ENCODE results near the gene NPIPA5.
"Not testable (repeated sequence)": the region's sequence is repeated elsewhere in the genome, so short reads cannot be mapped to it uniquely, and the experiment has no call there.

The NPIPA5 gene

GRCh38 chr16:15342337-15342736 is 35.8 kb downstream of the NPIPA5 start:
- H3K27ac ChIP-seq (ENCODE audit: low read depth, low read length); H3K9ac ChIP-seq (ENCODE audit: low read length in 5 of 5); H3K4me1 ChIP-seq (ENCODE audit: control insufficient read depth in 5 of 5, insufficient read depth in 5 of 5, low read length in 5 of 5); H3K4me3 ChIP-seq (ENCODE audit: low read depth in 1 of 5, low read length in 5 of 5); H3K36me3 ChIP-seq (ENCODE audit: control insufficient read depth in 5 of 5, insufficient read depth in 5 of 5, low read length in 5 of 5); H3K9me3 ChIP-seq (ENCODE audit: control insufficient read depth in 5 of 5, low read length in 5 of 5); H3K27me3 ChIP-seq (ENCODE audit: control insufficient read depth in 5 of 5, insufficient read depth in 4 of 5, low read length in 5 of 5): not testable (repeated sequence)

GRCh38 chr16:15338986-15339385 is 39.1 kb downstream of the NPIPA5 start:
- H3K9ac ChIP-seq (ENCODE audit: low read length in 5 of 5); H3K36me3 ChIP-seq (ENCODE audit: control insufficient read depth in 5 of 5, insufficient read depth in 5 of 5, low read length in 5 of 5); H3K27me3 ChIP-seq (ENCODE audit: control insufficient read depth in 5 of 5, insufficient read depth in 4 of 5, low read length in 5 of 5); H3K9me3 ChIP-seq (ENCODE audit: control insufficient read depth in 5 of 5, low read length in 5 of 5); H3K4me1 ChIP-seq (ENCODE audit: control insufficient read depth in 5 of 5, insufficient read depth in 5 of 5, low read length in 5 of 5); H3K27ac ChIP-seq (ENCODE audit: low read depth, low read length); H3K4me3 ChIP-seq (ENCODE audit: low read depth in 1 of 5, low read length in 5 of 5): not testable (repeated sequence)

GRCh38 chr16:15337974-15338605 is 40.0 kb downstream of the NPIPA5 start:
- not testable (repeated sequence) for H3K9ac ChIP-seq (ENCODE audit: low read length in 5 of 5); H3K4me3 ChIP-seq (ENCODE audit: low read depth in 1 of 5, low read length in 5 of 5); H3K9me3 ChIP-seq (ENCODE audit: control insufficient read depth in 5 of 5, low read length in 5 of 5); H3K27ac ChIP-seq (ENCODE audit: low read depth, low read length); H3K27me3 ChIP-seq (ENCODE audit: control insufficient read depth in 5 of 5, insufficient read depth in 4 of 5, low read length in 5 of 5); H3K4me1 ChIP-seq (ENCODE audit: control insufficient read depth in 5 of 5, insufficient read depth in 5 of 5, low read length in 5 of 5); H3K36me3 ChIP-seq (ENCODE audit: control insufficient read depth in 5 of 5, insufficient read depth in 5 of 5, low read length in 5 of 5)

GRCh38 chr16:15335609-15336008 is 42.5 kb downstream of the NPIPA5 start:
- not testable (repeated sequence) for H3K36me3 ChIP-seq (ENCODE audit: control insufficient read depth in 5 of 5, insufficient read depth in 5 of 5, low read length in 5 of 5); H3K27ac ChIP-seq (ENCODE audit: low read depth, low read length); H3K4me1 ChIP-seq (ENCODE audit: control insufficient read depth in 5 of 5, insufficient read depth in 5 of 5, low read length in 5 of 5); H3K4me3 ChIP-seq (ENCODE audit: low read depth in 1 of 5, low read length in 5 of 5); H3K9me3 ChIP-seq (ENCODE audit: control insufficient read depth in 5 of 5, low read length in 5 of 5); H3K27me3 ChIP-seq (ENCODE audit: control insufficient read depth in 5 of 5, insufficient read depth in 4 of 5, low read length in 5 of 5); H3K9ac ChIP-seq (ENCODE audit: low read length in 5 of 5)

GRCh38 chr16:15333969-15334368 is 44.1 kb downstream of the NPIPA5 start:
- H3K4me3 ChIP-seq (ENCODE audit: low read depth in 1 of 5, low read length in 5 of 5); H3K27me3 ChIP-seq (ENCODE audit: control insufficient read depth in 5 of 5, insufficient read depth in 4 of 5, low read length in 5 of 5); H3K27ac ChIP-seq (ENCODE audit: low read depth, low read length); H3K36me3 ChIP-seq (ENCODE audit: control insufficient read depth in 5 of 5, insufficient read depth in 5 of 5, low read length in 5 of 5); H3K4me1 ChIP-seq (ENCODE audit: control insufficient read depth in 5 of 5, insufficient read depth in 5 of 5, low read length in 5 of 5); H3K9ac ChIP-seq (ENCODE audit: low read length in 5 of 5); H3K9me3 ChIP-seq (ENCODE audit: control insufficient read depth in 5 of 5, low read length in 5 of 5): not testable (repeated sequence)

GRCh38 chr16:15330978-15331377 is 47.1 kb downstream of the NPIPA5 start:
- not testable (repeated sequence) for H3K4me1 ChIP-seq (ENCODE audit: control insufficient read depth in 5 of 5, insufficient read depth in 5 of 5, low read length in 5 of 5); H3K27ac ChIP-seq (ENCODE audit: low read depth, low read length); H3K9ac ChIP-seq (ENCODE audit: low read length in 5 of 5); H3K27me3 ChIP-seq (ENCODE audit: control insufficient read depth in 5 of 5, insufficient read depth in 4 of 5, low read length in 5 of 5); H3K36me3 ChIP-seq (ENCODE audit: control insufficient read depth in 5 of 5, insufficient read depth in 5 of 5, low read length in 5 of 5); H3K4me3 ChIP-seq (ENCODE audit: low read depth in 1 of 5, low read length in 5 of 5); H3K9me3 ChIP-seq (ENCODE audit: control insufficient read depth in 5 of 5, low read length in 5 of 5)

- not testable (repeated sequence) for H3K9ac ChIP-seq (ENCODE audit: low read length in 5 of 5); H3K4me3 ChIP-seq (ENCODE audit: low read depth in 1 of 5, low read length in 5 of 5); H3K4me1 ChIP-seq (ENCODE audit: control insufficient read depth in 5 of 5, insufficient read depth in 5 of 5, low read length in 5 of 5); H3K27me3 ChIP-seq (ENCODE audit: control insufficient read depth in 5 of 5, insufficient read depth in 4 of 5, low read length in 5 of 5); H3K36me3 ChIP-seq (ENCODE audit: control insufficient read depth in 5 of 5, insufficient read depth in 5 of 5, low read length in 5 of 5); H3K27ac ChIP-seq (ENCODE audit: low read depth, low read length); H3K9me3 ChIP-seq (ENCODE audit: control insufficient read depth in 5 of 5, low read length in 5 of 5)
These were observed 53.1 kb downstream of the NPIPA5 start for GRCh38 chr16:15324954-15325353.

- not testable (repeated sequence) for H3K9me3 ChIP-seq (ENCODE audit: control insufficient read depth in 5 of 5, low read length in 5 of 5); H3K4me3 ChIP-seq (ENCODE audit: low read depth in 1 of 5, low read length in 5 of 5); H3K36me3 ChIP-seq (ENCODE audit: control insufficient read depth in 5 of 5, insufficient read depth in 5 of 5, low read length in 5 of 5); H3K9ac ChIP-seq (ENCODE audit: low read length in 5 of 5); H3K27ac ChIP-seq (ENCODE audit: low read depth, low read length); H3K27me3 ChIP-seq (ENCODE audit: control insufficient read depth in 5 of 5, insufficient read depth in 4 of 5, low read length in 5 of 5); H3K4me1 ChIP-seq (ENCODE audit: control insufficient read depth in 5 of 5, insufficient read depth in 5 of 5, low read length in 5 of 5)
These were observed 54.7 kb downstream of the NPIPA5 start for GRCh38 chr16:15323373-15323772.

- not testable (repeated sequence) for H3K27ac ChIP-seq (ENCODE audit: low read depth, low read length); H3K4me1 ChIP-seq (ENCODE audit: control insufficient read depth in 5 of 5, insufficient read depth in 5 of 5, low read length in 5 of 5); H3K27me3 ChIP-seq (ENCODE audit: control insufficient read depth in 5 of 5, insufficient read depth in 4 of 5, low read length in 5 of 5); H3K4me3 ChIP-seq (ENCODE audit: low read depth in 1 of 5, low read length in 5 of 5); H3K36me3 ChIP-seq (ENCODE audit: control insufficient read depth in 5 of 5, insufficient read depth in 5 of 5, low read length in 5 of 5); H3K9ac ChIP-seq (ENCODE audit: low read length in 5 of 5); H3K9me3 ChIP-seq (ENCODE audit: control insufficient read depth in 5 of 5, low read length in 5 of 5)
These were observed 56.9 kb downstream of the NPIPA5 start for GRCh38 chr16:15321221-15321620.

- not testable (repeated sequence) for H3K9me3 ChIP-seq (ENCODE audit: control insufficient read depth in 5 of 5, low read length in 5 of 5); H3K36me3 ChIP-seq (ENCODE audit: control insufficient read depth in 5 of 5, insufficient read depth in 5 of 5, low read length in 5 of 5); H3K9ac ChIP-seq (ENCODE audit: low read length in 5 of 5); H3K27ac ChIP-seq (ENCODE audit: low read depth, low read length); H3K4me3 ChIP-seq (ENCODE audit: low read depth in 1 of 5, low read length in 5 of 5); H3K4me1 ChIP-seq (ENCODE audit: control insufficient read depth in 5 of 5, insufficient read depth in 5 of 5, low read length in 5 of 5); H3K27me3 ChIP-seq (ENCODE audit: control insufficient read depth in 5 of 5, insufficient read depth in 4 of 5, low read length in 5 of 5)
These were observed 63.5 kb downstream of the NPIPA5 start for GRCh38 chr16:15314562-15314961.

Data from subcutaneous abdominal adipose tissue (tissue), 5 donors.